GM21786 (cell line): Measurements from ENCODE around the gene MGAT5.

Source experiments
- ATAC-seq: cut with Tn5 transposase; IDR thresholded peaks from one replicate; pipeline ENCODE4 v1.9.1; 2021; ENCODE audit not compliant: unreplicated experiment

The MGAT5 gene

GRCh38 chr2:134253117-134253704 is 661 bp upstream of the MGAT5 start:
- ATAC-seq = peak; percentile 64

GRCh38 chr2:134254824-134255223 is 952 bp downstream of the MGAT5 start:
- ATAC-seq = no peak

GRCh38 chr2:134256956-134257355 is 3.1 kb downstream of the MGAT5 start:
- no peak for ATAC-seq

- no peak for ATAC-seq
Measured at GRCh38 chr2:134257509-134257908, 3.6 kb downstream of the MGAT5 start.

DNA sequence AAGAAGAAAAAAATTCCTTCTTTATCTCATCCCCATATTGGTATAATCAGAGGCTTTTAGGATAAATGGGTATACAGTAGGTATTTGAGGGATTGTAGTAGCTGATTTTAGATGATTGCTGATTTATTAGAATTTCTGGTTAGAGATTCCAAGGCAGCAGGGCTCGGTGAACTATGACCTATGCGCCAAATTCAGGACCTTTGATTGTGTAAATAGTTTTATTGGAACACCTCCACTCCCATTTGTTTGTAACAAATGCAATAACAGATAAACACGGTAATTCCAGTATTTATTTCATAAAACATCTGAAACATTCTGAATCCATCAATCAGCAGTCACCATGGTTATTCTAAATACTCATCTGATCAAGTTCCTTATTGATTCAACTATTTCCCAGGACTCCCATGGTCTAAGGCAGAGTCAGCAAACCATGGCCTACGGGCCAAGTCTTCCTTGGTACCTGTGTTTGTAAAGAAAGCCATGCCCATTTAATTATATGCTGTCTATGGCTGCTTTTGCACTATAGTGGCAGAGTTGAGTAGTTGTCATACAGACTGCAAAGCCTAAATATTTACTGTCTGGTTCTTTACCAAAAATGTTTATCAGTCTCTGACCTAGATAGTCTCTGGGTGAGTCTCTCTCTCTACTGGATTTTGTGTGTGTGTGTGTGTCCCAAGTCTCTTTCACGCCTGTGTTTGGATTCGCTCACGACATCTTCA is 4.3 kb downstream of the MGAT5 start:
- no peak for ATAC-seq

DNA sequence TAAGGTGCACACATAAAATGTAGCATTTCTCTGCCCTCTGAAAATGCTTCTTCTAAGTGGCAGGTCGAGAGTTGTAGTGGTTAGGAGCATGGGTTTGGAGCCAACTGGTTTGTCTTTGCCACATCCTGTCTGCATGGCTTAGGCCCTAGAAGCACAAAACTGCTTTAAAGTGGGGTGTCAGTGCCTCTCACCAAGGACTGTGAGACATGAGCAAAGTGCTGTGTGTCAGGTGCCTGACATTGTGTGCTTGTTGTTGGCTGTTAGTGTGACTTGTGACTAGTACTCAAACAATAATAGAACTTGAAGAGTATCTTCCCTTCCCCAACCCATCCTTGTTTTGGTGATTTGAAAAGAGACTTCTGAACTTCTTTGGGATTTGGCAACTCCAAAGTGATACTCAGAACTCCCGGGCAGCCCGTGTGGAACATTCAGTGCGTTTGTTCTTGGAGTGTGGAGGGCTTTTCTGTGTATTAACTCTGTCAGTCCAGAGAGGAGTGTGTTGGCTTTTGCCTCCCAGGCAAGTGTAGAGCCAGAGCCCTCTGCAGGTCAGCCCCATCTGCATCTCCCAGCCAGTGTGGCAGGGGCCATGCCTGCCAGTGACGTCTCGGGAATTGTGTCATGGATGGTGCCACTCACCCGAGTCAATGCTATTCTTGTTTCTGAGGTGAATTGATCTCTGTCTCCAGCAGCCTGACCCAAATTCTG is 5.0 kb downstream of the MGAT5 start:
- peak; percentile 33 for ATAC-seq

- ATAC-seq = no peak
Measured at GRCh38 chr2:134259571-134259970, 5.7 kb downstream of the MGAT5 start.

- ATAC-seq = no peak
Measured at GRCh38 chr2:134259994-134260393, 6.1 kb downstream of the MGAT5 start.

DNA sequence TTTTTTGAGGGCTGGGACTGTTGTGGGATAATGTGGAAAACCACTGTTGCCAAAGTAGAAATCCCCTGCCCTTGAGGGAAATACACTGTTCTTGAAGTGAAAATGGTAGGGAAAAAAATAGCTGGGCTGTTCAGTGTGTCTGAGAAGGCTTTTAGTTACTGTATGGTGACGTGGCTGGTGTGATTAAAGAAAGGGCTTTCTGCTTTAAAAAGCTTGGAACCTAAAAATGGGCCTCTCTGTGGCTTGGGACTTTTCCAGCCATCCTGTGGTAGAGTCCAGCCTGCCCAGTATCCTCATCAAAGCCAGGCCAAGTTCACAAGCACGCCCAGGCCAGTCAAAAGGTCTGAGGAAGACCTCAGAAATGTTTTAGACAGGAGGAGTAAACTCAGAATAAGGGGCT is 6.8 kb downstream of the MGAT5 start:
- no peak for ATAC-seq

GRCh38 chr2:134261398-134262131 is 7.7 kb downstream of the MGAT5 start:
- ATAC-seq = peak; percentile 49

DNA sequence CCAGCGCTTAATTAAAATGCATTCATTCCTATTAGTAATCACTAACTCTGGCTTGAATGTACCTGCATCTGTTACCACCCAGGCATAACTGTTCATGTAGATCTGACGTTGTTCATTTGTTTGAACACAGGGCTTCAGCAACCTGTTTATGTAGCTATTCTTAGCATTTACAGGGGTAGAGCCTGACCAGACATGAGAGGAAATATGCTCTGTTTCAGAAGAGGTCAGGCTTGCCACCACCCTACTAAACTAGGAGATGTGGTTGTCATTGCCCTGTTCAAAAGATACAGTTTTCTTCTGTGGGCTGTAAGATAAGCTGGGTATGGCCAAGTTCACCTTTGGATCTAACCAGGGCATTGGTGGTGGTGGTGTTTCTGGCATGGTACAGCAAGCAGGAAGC is 8.8 kb downstream of the MGAT5 start:
- ATAC-seq = peak; percentile 51

DNA sequence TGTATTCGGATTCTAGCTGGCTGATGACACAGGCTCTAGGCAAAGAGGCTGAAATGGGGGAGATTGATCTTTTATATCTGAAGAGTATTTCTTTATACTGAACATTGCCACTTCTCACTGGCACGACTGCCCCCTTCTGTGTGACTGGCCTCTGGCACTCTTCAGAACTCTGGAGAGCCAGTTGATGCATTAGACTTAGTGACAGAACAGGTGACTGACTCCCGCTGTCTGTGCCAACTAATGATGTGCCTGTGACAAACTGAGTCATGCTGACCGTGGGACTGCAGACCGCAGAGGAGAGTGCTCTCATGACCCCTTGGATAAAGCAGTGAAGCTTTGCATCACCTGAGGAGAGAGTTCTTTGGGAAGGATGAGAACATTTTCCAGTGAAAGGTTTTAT is 14.4 kb downstream of the MGAT5 start:
- no peak for ATAC-seq

GRCh38 chr2:134269230-134269629 is 15.4 kb downstream of the MGAT5 start:
- ATAC-seq = no peak

DNA sequence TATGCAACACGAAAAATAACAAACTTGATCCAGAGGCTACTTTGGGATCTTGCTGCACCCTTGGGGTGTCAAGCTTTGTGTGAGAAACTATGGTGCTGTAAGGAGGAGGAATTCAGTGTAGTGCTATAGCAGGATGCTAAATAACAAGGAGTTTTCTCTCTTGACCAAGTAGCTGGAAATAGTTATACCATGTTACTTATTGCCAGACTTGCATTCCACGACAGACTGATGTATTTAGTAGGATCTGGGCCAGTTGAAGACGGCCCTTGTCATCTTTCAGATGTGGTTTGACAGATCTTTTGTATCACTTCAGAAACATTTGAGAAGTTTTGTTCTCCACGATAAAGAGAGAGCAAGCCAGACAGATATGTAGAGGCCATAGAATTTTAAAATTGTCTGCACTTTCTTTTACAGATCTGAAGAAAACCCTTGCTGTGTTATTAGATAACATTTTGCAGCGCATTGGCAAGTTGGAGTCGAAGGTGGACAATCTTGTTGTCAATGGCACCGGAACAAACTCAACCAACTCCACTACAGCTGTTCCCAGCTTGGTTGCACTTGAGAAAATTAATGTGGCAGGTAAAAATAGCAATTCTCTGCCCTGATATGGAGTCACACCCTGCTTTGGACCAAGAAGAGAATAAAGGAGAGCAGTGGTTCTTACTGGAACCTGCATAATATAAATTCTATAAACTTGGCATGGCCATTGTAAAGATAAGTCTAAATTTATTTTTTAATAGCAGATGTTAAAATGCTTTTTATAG is 16.3 kb downstream of the MGAT5 start:
- ATAC-seq = no peak

GRCh38 chr2:134271758-134272157 is 17.9 kb downstream of the MGAT5 start:
- ATAC-seq = no peak

- no peak for ATAC-seq
Measured at GRCh38 chr2:134272806-134273205, 18.9 kb downstream of the MGAT5 start.

DNA sequence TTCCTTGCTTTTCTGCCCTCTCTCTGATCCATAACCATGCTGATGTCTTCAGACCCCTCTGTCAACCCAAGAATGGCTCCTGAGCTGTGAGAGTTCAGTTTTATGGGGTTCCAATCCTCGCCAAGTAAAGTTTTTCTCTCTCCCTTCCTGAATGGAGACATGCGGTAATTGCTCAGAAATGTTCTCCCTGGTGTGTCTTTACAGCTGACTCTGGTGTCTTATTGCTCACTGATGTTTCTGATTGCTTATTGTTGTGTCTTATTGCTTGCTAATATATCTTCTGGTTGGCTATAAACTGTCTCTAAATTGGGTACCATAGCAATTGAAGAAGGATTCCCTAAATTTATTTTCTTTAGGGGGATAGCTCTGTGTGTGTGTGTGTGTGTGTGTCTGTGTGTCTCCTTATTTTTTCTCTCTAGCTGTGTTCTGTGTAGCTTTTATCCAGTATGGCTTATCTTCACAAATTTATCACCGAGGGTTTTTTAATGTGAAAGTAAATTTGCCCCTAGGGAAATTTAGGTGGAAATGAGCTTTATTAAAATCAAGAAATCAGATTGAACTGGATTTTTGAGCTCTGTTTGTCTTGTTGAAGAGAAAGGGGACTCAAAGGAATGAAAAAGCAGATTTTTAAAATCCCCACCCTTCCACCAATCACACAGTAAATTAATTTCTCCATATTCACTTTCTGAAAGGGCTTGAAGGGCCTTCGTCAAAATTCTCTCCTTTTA is 19.5 kb downstream of the MGAT5 start:
- ATAC-seq = no peak

DNA sequence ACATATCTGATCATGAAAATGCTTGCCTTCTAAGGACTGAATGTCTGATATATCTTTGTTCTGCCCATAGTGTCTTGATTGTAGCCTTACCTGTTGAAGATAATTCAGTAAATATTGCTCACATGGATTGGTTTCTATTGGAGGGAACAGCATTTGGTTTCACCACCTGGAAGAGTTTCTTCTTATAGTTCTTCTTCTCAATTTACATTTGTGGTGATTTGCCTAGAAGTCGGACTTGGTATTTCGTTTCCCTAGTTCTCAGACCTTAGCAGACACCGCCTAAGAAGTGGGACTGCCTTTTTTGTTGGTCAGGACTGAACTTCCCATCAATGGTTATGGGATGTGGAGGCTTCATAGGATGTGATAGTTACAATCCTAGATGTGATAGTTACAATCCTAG is 20.2 kb downstream of the MGAT5 start:
- ATAC-seq = no peak

DNA sequence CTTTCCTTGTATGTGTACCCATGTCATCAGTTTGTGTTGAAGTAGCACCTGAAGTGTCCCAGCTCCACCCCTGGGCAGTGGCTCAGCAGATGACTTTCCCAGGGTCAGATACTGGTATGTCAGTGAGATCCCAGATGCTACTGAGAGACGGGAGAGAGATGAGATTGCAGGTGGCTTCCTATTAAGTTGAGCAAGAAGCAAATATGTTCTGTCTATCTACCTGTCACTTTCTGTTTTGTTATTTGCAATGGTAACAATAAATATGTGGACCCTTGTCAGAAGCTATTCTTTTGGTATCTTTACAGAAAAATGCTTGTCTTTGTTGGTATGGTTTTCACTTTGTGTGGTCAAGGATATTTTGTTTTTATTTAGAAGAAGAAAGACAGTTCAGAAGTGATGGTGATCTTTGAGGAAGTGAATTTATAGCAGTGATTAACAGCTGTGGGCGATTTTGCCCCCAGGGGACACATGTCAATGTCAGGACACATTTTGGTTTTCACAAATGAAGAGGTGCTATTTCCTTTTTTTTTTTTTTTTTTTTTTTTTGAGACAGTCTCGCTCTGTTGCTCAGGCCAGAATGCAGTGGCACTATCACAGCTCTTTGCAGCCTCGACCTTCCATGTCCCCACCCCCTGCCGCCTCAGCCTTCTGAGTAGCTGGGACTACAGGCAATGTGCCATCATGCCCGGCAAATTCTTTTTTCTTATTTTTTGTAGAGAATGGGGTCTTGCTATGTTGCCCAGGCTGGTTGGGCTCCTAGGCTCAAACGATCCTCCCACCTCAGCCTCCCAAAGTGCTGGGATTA is 21.4 kb downstream of the MGAT5 start:
- ATAC-seq = peak; percentile 81
